B cell (primary cell): ENCODE data around the gene OSER1. TPM values are rescaled to one million over a fixed set of nuclear protein-coding genes. Genes with fewer than 3 reads are reported as not detected.

Experiments used
- ATAC-seq: fragments of 200-7000 bp; cut with Tn5 transposase; one replicate; pipeline ENCODE4 v1.10.0; 2021; ENCODE audit warnings: low read depth, mild to moderate bottlenecking, moderate number of reproducible peaks, moderate library complexity
- CTCF ChIA-PET: fragments of 350-600 bp; sonication (Branson Sonifier 250); formaldehyde crosslinking; loops from one replicate; lab custom pipeline; 2021; ENCODE audit warnings: antibody characterized with exemption, inconsistent platforms; lab: Charles Lee
- POLR2A ChIA-PET: fragments of 350-600 bp; sonication (Branson Sonifier 250); formaldehyde crosslinking; loops from one replicate; lab custom pipeline; 2021; ENCODE audit warnings: antibody characterized with exemption; lab: Charles Lee
- DNase-seq: peaks from one replicate; pipeline ENCODE4 v3.0.0; 2013
- H2AFZ ChIP-seq: 2 replicates; pipeline ENCODE4 v1.6.1; 2012; ENCODE audit warnings: mild to moderate bottlenecking, low read depth, low read length; ENCODE audit not compliant: insufficient read depth, poor library complexity, severe bottlenecking
- H3K27ac ChIP-seq, 2 donors: 1 replicate in 1 of 2; 2 replicates in 1 of 2; pipeline ENCODE4 v1.5.1; 2012 to 2013; ENCODE audit warnings: low read length in 2 of 2, mild to moderate bottlenecking in 2 of 2, moderate library complexity in 1 of 2
- H3K27me3 ChIP-seq, 4 experiments: fragments of 200-600 bp in 1 of 4; sonication (generic) in 1 of 4; replicated peaks in 1 of 4; 1 replicate in 2 of 4; 2 replicates in 2 of 4; pipeline versions ENCODE4 v1.6.1 to v1.7.0; 2013 to 2016; ENCODE audit warnings: low read length in 3 of 4, mild to moderate bottlenecking in 2 of 4, mixed read lengths in 1 of 4, moderate library complexity in 1 of 4; ENCODE audit not compliant: insufficient read depth in 4 of 4, control insufficient read depth in 3 of 4; ENCODE audit errors: control extremely low read depth in 1 of 4
- H3K36me3 ChIP-seq, 2 experiments: replicated peaks in 1 of 2; 1 replicate in 1 of 2; 2 replicates in 1 of 2; pipeline versions ENCODE4 v1.6.1 to v1.7.1; 2013; ENCODE audit warnings: low read length in 1 of 2; ENCODE audit not compliant: insufficient read depth in 2 of 2, control insufficient read depth in 1 of 2; ENCODE audit errors: control extremely low read depth in 1 of 2, extremely low read depth in 1 of 2
- H3K4me1 ChIP-seq, 2 donors: fragments of 200-600 bp in 1 of 2; sonication (generic) in 1 of 2; 1 replicate in 1 of 2; 2 replicates in 1 of 2; pipeline versions ENCODE4 v1.5.1 to v1.6.1; 2013 to 2017; ENCODE audit warnings: low read length in 2 of 2; ENCODE audit not compliant: control insufficient read depth in 2 of 2, insufficient read depth in 2 of 2
- H3K4me2 ChIP-seq: replicated peaks from 2 replicates; pipeline ENCODE3; 2012; ENCODE audit warnings: mild to moderate bottlenecking, low read depth, low read length; ENCODE audit not compliant: poor library complexity, severe bottlenecking
- H3K4me3 ChIP-seq, 5 experiments: fragments of 200-600 bp in 1 of 5; sonication (generic) in 1 of 5; 1 replicate in 3 of 5; 2 replicates in 2 of 5; pipeline versions ENCODE4 v1.5.1 to v1.7.0; 2011 to 2016; ENCODE audit warnings: low read length in 4 of 5, mild to moderate bottlenecking in 4 of 5, low read depth in 2 of 5, control low read depth in 1 of 5, moderate library complexity in 1 of 5; ENCODE audit not compliant: insufficient read depth in 1 of 5; ENCODE audit errors: control extremely low read depth in 1 of 5, extremely low read depth in 1 of 5
- H3K79me2 ChIP-seq: fragments of 200-600 bp; sonication (generic); one replicate; pipeline ENCODE4 v1.6.0; 2016; ENCODE audit warnings: low read length; ENCODE audit not compliant: control insufficient read depth, insufficient read depth
- H3K9ac ChIP-seq: fragments of 200-600 bp; sonication (generic); 2 replicates; pipeline ENCODE4 v1.6.1; 2017; ENCODE audit warnings: mild to moderate bottlenecking, low read length, moderate library complexity
- H3K9me3 ChIP-seq, 3 donors: one replicate each; pipeline versions ENCODE4 v1.6.1 to v1.7.1; 2013; ENCODE audit warnings: low read length in 2 of 3; ENCODE audit not compliant: control insufficient read depth in 2 of 3, insufficient read depth in 1 of 3; ENCODE audit errors: control extremely low read depth in 1 of 3
- H4K20me1 ChIP-seq: 2 replicates; pipeline ENCODE4 v1.6.0; 2012; ENCODE audit warnings: mild to moderate bottlenecking, low read length; ENCODE audit not compliant: insufficient read depth, control insufficient read depth, poor library complexity, severe bottlenecking
- H3K27ac Mint-ChIP-seq: one replicate; pipeline ENCODE4 v1.8.0; 2021; ENCODE audit warnings: mixed read lengths
- H3K27me3 Mint-ChIP-seq: one replicate; pipeline ENCODE4 v1.8.0; 2021; ENCODE audit warnings: mixed read lengths
- H3K4me1 Mint-ChIP-seq: one replicate; pipeline ENCODE4 v1.8.0; 2021; ENCODE audit warnings: mixed read lengths
- H3K4me3 Mint-ChIP-seq: one replicate; pipeline ENCODE4 v1.8.0; 2021; ENCODE audit warnings: mixed read lengths
- H3K9me3 Mint-ChIP-seq: one replicate; pipeline ENCODE4 v1.8.0; 2022; ENCODE audit warnings: mixed read lengths; ENCODE audit not compliant: insufficient read depth
- EZH2 ChIP-seq: IDR thresholded peaks from 2 replicates; pipeline ENCODE4 v1.6.1; 2012; ENCODE audit warnings: borderline replicate concordance, low read depth, mild to moderate bottlenecking, moderate library complexity, low read length; ENCODE audit not compliant: insufficient read depth, poor library complexity, severe bottlenecking
- WGBS: methylation state at CpG from one replicate; pipeline ENCODE4 v1.1.5; 2013; ENCODE audit warnings: missing lambda C conversion rate; ENCODE audit not compliant: insufficient coverage; 5-methylcytosine and 5-hydroxymethylcytosine counted together
- intact Hi-C: fragments of 100-400 bp; cut with micrococcal nuclease; formaldehyde crosslinking; loops from one replicate; pipeline ENCODE4 v1.10.0; 2022
- polyA plus RNA-seq: library from polyadenylated mRNA; depleted of rRNA; stranded (reverse); fragments of >200 nt; gene quantifications from 2 replicates; pipeline ENCODE4 v1.2.3, GENCODE V29; 2012
- total RNA-seq, 2 donors: library from RNA; stranded (reverse); fragments of 120-200 nt in 1 of 2; gene quantifications; 1 replicate in 1 of 2; 2 replicates in 1 of 2; pipeline versions ENCODE4 v1.2.3 to v1.2.4, GENCODE V29; 2013 to 2022
- TF ChIP-seq, protein P1 (sequence below): fragments of 200-600 bp; IDR thresholded peaks from one replicate; pipeline ENCODE4 v1.8.0; 2022; ENCODE audit warnings: antibody characterized with exemption, mild to moderate bottlenecking

Gene OSER1
- total and polyA plus RNA-seq, 2 donors (not counting 1 experiment from before 2014, with no cell fraction given): 80.0 to 130 TPM

DNA sequence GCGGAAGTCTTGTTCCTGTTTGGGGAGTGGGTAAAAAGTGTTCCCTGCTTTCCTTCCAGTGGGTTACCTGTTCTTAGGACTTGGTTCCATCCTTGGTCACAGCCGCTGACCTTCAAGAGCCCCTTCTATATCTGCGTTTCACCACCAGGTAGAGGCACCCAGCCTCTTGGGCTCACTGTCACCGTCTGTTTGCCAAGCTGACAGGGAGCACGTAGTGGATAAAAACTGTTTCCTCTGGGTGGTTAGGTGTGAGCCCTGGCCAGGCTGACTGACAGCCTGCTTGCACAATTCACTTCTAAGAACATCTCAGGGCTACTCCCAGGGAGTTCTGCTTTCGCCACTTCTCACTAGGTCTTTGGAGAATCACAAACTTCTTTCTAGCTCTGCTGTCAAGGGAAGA, 21.8 kb downstream of the OSER1 start:
- Histone ChIP-seq H3K36me3 (no peaks in the 10 kb centered on the region), H2AFZ (no peak overlapping the region), H3K4me3 (no peak overlapping the region), H3K4me1 (peaks cover 20 to 21% of the 10 kb centered on the region in 2 donors), H3K9ac (no peak overlapping the region), H4K20me1 (no peaks in the 10 kb centered on the region), H3K27ac (no peak overlapping the region), H3K4me2 (no peak overlapping the region), H3K79me2 (peaks cover 4% of the 10 kb centered on the region), H3K9me3 (peaks cover 0 to 10% (median 0%) of the 10 kb centered on the region in 3 donors), H3K27me3 (peaks cover 0 to 35% (median 15%) of the 10 kb centered on the region in 4 experiments)
- TF ChIP-seq EZH2: no peak
- TF ChIP-seq, protein P1, sequence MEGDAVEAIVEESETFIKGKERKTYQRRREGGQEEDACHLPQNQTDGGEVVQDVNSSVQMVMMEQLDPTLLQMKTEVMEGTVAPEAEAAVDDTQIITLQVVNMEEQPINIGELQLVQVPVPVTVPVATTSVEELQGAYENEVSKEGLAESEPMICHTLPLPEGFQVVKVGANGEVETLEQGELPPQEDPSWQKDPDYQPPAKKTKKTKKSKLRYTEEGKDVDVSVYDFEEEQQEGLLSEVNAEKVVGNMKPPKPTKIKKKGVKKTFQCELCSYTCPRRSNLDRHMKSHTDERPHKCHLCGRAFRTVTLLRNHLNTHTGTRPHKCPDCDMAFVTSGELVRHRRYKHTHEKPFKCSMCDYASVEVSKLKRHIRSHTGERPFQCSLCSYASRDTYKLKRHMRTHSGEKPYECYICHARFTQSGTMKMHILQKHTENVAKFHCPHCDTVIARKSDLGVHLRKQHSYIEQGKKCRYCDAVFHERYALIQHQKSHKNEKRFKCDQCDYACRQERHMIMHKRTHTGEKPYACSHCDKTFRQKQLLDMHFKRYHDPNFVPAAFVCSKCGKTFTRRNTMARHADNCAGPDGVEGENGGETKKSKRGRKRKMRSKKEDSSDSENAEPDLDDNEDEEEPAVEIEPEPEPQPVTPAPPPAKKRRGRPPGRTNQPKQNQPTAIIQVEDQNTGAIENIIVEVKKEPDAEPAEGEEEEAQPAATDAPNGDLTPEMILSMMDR: no peak
- DNase-seq (no peak), ATAC-seq (no peak)
- intact Hi-C loops: no loop called here
- Mint-ChIP-seq H3K4me1 (peaks cover 32% of the 10 kb centered on the region), H3K9me3 (no peaks in the 10 kb centered on the region), H3K27ac (no peak overlapping the region), H3K4me3 (no peak overlapping the region), H3K27me3 (peaks cover 48% of the 10 kb centered on the region)
- ChIA-PET POLR2A (no interaction called here), CTCF (interaction anchor here (0.7 to 4.5 kb wide), 13 partner anchors 9 to 650 kb away, joined by 3 to 78 read pairs (median 4); no protein-coding TSS in a partner anchor)
- 81% methylated on average over 4 of the region's 6 CpGs for WGBS
